DMS79 treated with DMSO at 0.1 percent for 48 hours (cell line): ENCODE data around the gene MRNIP.

Experiments
- DNase-seq: peaks from one replicate; lab custom pipeline; 2025; lab: John Stamatoyannopoulos, UW

MRNIP gene

GRCh38 chr5:179821298-179822058, 37.1 kb downstream of the MRNIP start:
- peak; percentile 92 for DNase-seq

GRCh38 chr5:179820483-179821297, 37.9 kb downstream of the MRNIP start, which contains the start of gene SQSTM1:
SQSTM1 (plus strand) TSS chr5:179820905; CDS start chr5:179820937, 32 bp downstream.
- DNase-seq, result peak; percentile 56

GRCh38 chr5:179820127-179820482, 38.5 kb downstream of the MRNIP start:
- DNase-seq, result peak; percentile 33

- peak; percentile 65 for DNase-seq
Measured at GRCh38 chr5:179819296-179820126, 39.1 kb downstream of the MRNIP start.

GRCh38 chr5:179818746-179819295, 39.8 kb downstream of the MRNIP start:
- peak; percentile 58 for DNase-seq

GRCh38 chr5:179817890-179818745, 40.5 kb downstream of the MRNIP start:
- no peak for DNase-seq

- DNase-seq, result no peak
Measured at GRCh38 chr5:179817470-179817840, 41.2 kb downstream of the MRNIP start.

GRCh38 chr5:179816796-179817469, 41.7 kb downstream of the MRNIP start:
- no peak for DNase-seq

- no peak for DNase-seq
Measured at GRCh38 chr5:179816401-179816795, 42.2 kb downstream of the MRNIP start.

GRCh38 chr5:179815491-179816249, 42.9 kb downstream of the MRNIP start:
- DNase-seq, result no peak

GRCh38 chr5:179814090-179814489, 44.5 kb downstream of the MRNIP start:
- DNase-seq, result no peak

- DNase-seq, result no peak
Measured at GRCh38 chr5:179812997-179813607, 45.5 kb downstream of the MRNIP start.

GRCh38 chr5:179812135-179812825, 46.3 kb downstream of the MRNIP start:
- DNase-seq, result no peak

- peak; percentile 49 for DNase-seq
Measured at GRCh38 chr5:179806250-179807048, 52.2 kb downstream of the MRNIP start, which contains the start of gene MGAT4B. MGAT4B (minus strand) TSS chr5:179806866; CDS start chr5:179806583, 283 bp downstream.

- DNase-seq, result no peak
Measured at GRCh38 chr5:179805529-179806249, 52.9 kb downstream of the MRNIP start.

GRCh38 chr5:179805070-179805528, 53.5 kb downstream of the MRNIP start:
- DNase-seq, result peak; percentile 24

- DNase-seq, result peak; percentile 24
Measured at GRCh38 chr5:179804555-179804947, 54.1 kb downstream of the MRNIP start.
